VCaP (cell line): ENCODE results near the gene GLE1.

ENCODE experiments used
- H3K27ac ChIP-seq: fragments of 450-650 bp; 2 replicates; pipeline ENCODE4 v1.5.1; 2017
- TF ChIP-seq, protein P1 (sequence below): fragments of 450-650 bp; conservative IDR thresholded peaks from 2 replicates; pipeline ENCODE4 v1.5.1; 2017; ENCODE audit warnings: mild to moderate bottlenecking, moderate library complexity

The GLE1 gene

DNA sequence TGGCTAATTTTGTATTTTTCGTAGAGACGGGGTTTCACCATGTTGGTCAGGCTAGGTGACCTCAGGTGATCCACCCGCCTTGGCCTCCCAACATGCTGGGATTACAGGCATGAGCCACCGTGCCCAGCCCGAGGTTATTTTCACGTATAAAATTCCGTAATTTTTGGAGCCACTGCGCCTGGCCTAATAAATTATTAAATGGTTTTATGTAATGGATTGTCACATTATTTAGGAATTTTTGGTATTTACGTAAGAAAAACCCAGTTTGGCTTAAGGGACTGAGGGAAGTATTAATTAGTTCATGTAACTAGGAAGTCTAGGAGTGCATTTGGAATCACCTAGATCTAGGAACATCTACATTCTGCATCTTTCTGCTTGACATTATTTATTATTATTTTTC is 8.3 kb downstream of the GLE1 start:
- TF ChIP-seq, protein P1, sequence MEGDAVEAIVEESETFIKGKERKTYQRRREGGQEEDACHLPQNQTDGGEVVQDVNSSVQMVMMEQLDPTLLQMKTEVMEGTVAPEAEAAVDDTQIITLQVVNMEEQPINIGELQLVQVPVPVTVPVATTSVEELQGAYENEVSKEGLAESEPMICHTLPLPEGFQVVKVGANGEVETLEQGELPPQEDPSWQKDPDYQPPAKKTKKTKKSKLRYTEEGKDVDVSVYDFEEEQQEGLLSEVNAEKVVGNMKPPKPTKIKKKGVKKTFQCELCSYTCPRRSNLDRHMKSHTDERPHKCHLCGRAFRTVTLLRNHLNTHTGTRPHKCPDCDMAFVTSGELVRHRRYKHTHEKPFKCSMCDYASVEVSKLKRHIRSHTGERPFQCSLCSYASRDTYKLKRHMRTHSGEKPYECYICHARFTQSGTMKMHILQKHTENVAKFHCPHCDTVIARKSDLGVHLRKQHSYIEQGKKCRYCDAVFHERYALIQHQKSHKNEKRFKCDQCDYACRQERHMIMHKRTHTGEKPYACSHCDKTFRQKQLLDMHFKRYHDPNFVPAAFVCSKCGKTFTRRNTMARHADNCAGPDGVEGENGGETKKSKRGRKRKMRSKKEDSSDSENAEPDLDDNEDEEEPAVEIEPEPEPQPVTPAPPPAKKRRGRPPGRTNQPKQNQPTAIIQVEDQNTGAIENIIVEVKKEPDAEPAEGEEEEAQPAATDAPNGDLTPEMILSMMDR, result no peak
- no peak overlapping the region for H3K27ac ChIP-seq

DNA sequence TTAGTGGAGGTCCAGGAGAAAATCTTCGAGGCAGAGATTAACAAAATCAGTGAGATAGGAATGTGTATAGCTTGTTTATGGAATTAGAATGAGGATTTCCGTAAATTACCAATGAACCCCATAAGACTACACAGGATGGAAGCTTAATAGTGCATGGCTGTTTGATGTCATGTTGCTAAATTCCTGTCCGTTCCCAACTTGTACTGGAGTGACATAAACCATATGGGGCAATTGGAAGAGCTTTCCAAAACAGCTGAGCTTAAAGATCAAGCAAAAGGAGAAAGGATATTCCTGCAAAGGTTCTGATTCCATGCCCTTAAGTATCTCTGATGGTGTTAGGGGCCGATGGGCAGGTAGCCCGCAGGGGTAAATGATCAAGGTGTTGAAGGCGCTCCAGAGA is 17.4 kb downstream of the GLE1 start:
- no peak overlapping the region for H3K27ac ChIP-seq

DNA sequence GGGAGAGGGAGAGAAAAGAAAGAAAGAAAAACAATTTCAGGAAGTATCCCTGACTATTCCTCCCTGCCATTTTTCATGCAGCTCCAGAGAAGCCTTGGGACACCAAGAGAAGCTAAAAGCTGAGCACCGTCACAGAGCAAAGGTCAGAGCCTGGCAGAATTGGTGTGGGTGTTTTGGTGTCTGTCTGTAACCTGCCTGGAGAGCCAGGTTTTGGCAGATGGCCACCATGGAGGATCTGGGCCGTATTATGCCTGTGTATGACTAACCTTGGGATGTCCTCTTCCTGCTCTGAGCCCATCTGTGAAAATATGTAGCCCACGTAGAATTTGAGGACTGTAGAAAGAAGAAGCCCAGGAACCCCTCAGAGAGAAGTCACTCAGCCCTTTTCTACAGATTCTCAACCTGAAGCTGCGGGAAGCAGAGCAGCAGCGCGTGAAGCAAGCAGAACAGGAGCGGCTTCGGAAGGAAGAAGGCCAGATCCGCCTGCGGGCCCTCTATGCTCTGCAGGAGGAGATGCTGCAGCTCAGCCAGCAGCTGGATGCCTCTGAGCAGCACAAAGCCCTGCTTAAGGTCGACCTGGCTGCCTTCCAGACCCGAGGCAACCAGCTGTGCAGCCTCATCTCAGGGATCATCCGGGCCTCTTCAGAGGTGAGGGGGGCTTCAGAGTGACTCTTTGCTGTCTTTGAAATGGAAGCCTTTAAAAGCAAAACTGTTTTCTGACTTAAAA is 18.8 kb downstream of the GLE1 start:
- TF ChIP-seq, protein P1, result no peak
- peak overlapping the region; percentile 30; the same call in 1 of the 2 replicates for H3K27ac ChIP-seq

More for the DNA sequence above, 17.4 kb downstream of the GLE1 start:
- TF ChIP-seq, protein P1, result no peak

DNA sequence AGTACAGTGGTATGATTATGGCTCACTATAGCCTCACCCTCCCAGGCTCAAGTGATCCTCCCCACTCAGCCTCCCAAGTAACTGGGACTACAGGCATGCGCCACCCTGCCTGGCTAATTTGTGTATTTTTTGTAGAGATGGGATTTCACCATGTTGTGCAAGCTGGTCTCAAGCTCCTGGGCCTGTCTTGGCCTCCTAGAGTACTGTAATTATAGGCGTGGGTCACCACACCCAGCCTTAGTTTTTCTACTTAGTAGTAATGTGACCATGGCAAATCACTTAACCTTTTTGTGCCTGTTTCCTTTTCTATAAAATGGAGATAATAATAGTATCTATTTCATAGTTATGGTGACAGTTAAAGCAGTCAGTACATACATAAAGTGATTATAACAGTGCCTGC is 22.2 kb downstream of the GLE1 start:
- TF ChIP-seq, protein P1, result no peak
- no peak overlapping the region for H3K27ac ChIP-seq

DNA sequence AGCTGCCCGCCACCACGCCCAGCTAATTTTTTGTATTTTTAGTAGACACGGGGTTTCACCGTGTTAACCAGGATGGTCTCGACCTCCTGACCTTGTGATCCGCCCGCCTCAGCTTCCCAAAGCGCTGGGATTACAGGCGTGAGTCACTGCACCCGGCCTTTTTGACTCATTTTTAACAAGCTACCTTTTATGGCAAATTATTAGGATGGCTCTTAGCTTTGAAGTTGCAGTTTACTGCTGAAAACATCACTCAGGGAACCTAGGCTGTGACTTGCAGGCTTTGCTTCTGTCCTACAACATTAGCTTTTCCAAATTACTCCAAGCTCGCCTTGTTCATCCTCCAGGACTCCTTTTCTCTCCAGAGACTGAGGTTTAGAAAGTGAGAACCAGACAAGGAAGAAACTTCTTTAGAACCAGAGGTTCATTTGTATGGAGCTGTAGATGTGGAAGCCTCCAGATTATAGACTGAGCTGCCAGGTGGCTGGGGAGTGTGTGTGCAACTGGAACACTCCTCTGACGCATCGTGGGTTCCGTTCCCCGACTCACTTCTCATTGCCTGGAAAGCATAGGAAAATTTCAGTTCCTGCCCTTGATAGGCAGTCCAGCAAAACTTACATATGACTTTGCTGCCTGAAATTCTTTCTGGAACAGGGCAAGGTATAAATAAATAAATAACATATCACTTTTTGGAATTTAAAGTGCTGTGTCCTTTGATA is 24.1 kb downstream of the GLE1 start:
- TF ChIP-seq, protein P1, result no peak
- H3K27ac ChIP-seq, result no peak overlapping the region

DNA sequence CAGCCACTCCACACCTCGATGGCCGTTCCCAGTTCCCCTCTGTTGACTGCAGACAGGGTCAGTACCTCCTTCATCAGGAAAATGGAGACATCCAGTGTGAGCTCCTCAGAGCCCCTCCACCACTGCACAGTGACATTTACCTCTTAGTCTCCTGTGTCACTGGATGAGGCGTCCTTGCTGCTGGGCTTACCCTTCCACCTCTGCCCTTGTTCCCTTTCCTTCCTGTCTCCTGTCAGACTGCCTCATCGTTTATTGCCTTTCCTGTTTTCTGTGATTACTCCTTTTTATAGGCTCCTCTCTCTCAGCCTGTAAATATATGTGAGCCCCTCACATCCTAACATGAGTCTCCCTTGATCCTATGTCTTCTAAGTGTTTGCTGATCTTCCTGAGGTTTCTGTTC is 24.7 kb downstream of the GLE1 start:
- H3K27ac ChIP-seq, result no peak overlapping the region
- TF ChIP-seq, protein P1, result no peak

DNA sequence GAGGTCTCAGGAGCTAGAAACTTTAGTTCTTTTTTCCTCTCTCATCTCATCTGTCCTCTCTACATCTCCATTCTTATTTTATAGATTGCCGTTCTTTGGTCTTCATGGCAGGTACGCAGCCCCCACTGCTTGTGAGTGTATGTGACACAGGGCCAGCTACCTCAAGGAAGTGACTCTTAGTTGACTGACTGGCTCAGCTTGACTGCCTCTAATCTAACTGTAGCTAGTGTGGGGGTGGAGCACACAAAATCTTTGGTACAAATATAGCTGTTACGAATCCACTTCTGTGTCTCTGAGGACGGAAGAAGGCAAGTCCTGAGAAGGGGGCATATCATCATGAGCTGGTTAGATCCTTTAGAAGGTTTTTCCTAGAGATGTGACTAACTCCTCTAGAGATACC is 28.1 kb downstream of the GLE1 start:
- H3K27ac ChIP-seq, result no peak overlapping the region
- TF ChIP-seq, protein P1, result no peak
